Measurements from ENCODE around the gene CSTB.
A peak's percentile ranks its signal among the peaks of the same experiment; 100 is the strongest.

CSTB gene

GRCh38 chr21:43755820-43756594 lies 20.1 kb downstream of the CSTB start:
- peaks cover 21% of the 10 kb centered on the region for H3K4me1 Mint-ChIP-seq
- H3K27me3 Mint-ChIP-seq (ENCODE audit: low read depth, poor library complexity) = no peaks in the 10 kb centered on the region
- H3K27ac Mint-ChIP-seq = peak overlapping the region; percentile 42
- H3K4me3 Mint-ChIP-seq = no peak overlapping the region
- peaks cover 23% of the 10 kb centered on the region for H3K36me3 Mint-ChIP-seq (ENCODE audit: low read depth)
- H3K9me3 Mint-ChIP-seq = no peaks in the 10 kb centered on the region
- no peak for TF ChIP-seq CTCF (IDR thresholded peaks at IDR 0.05)
- DNase-seq = no peak

GRCh38 chr21:43754948-43755781 lies 20.9 kb downstream of the CSTB start:
- TF ChIP-seq CTCF (IDR thresholded peaks at IDR 0.05) = no peak
- no peak overlapping the region for H3K27ac Mint-ChIP-seq
- H3K4me1 Mint-ChIP-seq = peaks cover 21% of the 10 kb centered on the region
- H3K9me3 Mint-ChIP-seq = no peaks in the 10 kb centered on the region
- no peak for DNase-seq
- H3K36me3 Mint-ChIP-seq (ENCODE audit: low read depth) = peaks cover 30% of the 10 kb centered on the region
- no peaks in the 10 kb centered on the region for H3K27me3 Mint-ChIP-seq (ENCODE audit: low read depth, poor library complexity)
- no peak overlapping the region for H3K4me3 Mint-ChIP-seq

- DNase-seq = no peak
- peaks cover 30% of the 10 kb centered on the region for H3K36me3 Mint-ChIP-seq (ENCODE audit: low read depth)
- H3K4me1 Mint-ChIP-seq = peaks cover 15% of the 10 kb centered on the region
- H3K27ac Mint-ChIP-seq = no peak overlapping the region
- H3K4me3 Mint-ChIP-seq = no peak overlapping the region
- H3K9me3 Mint-ChIP-seq = no peaks in the 10 kb centered on the region
- H3K27me3 Mint-ChIP-seq (ENCODE audit: low read depth, poor library complexity) = no peaks in the 10 kb centered on the region
- TF ChIP-seq CTCF (IDR thresholded peaks at IDR 0.05) = no peak
These were observed 22.7 kb downstream of the CSTB start for GRCh38 chr21:43753439-43753799.

GRCh38 chr21:43752758-43753438 lies 23.2 kb downstream of the CSTB start:
- Mint-ChIP-seq H3K9me3 (no peaks in the 10 kb centered on the region), H3K36me3 (ENCODE audit: low read depth) (peaks cover 31% of the 10 kb centered on the region), H3K27ac (no peak overlapping the region), H3K4me3 (no peak overlapping the region), H3K27me3 (ENCODE audit: low read depth, poor library complexity) (no peaks in the 10 kb centered on the region), H3K4me1 (peaks cover 10% of the 10 kb centered on the region)
- DNase-seq = no peak
- no peak for TF ChIP-seq CTCF (IDR thresholded peaks at IDR 0.05)

GRCh38 chr21:43751955-43752591 lies 24.0 kb downstream of the CSTB start:
- Mint-ChIP-seq H3K4me3 (no peak overlapping the region), H3K27ac (no peak overlapping the region), H3K9me3 (no peaks in the 10 kb centered on the region), H3K27me3 (ENCODE audit: low read depth, poor library complexity) (no peaks in the 10 kb centered on the region), H3K36me3 (ENCODE audit: low read depth) (peaks cover 40% of the 10 kb centered on the region), H3K4me1 (peaks cover 4% of the 10 kb centered on the region)
- TF ChIP-seq CTCF (IDR thresholded peaks at IDR 0.05) = no peak
- DNase-seq = no peak
